Esophagus (tissue), 2 donors: ENCODE data around the gene N4BP2. TPM values are rescaled to one million over a fixed set of nuclear protein-coding genes. Genes with fewer than 3 reads are reported as not detected.
"Not testable (repeated sequence)": the region's sequence is repeated elsewhere in the genome, so short reads cannot be mapped to it uniquely, and the experiment has no call there.

Experiments used
- H3K27ac ChIP-seq, 2 donors: one replicate each; pipeline ENCODE4 v1.5.1; 2013; ENCODE audit warnings: low read depth in 2 of 2, mild to moderate bottlenecking in 2 of 2, inconsistent platforms in 1 of 2, low read length in 1 of 2, moderate library complexity in 1 of 2
- H3K27me3 ChIP-seq, 2 donors: one replicate each; pipeline ENCODE4 v1.6.1; 2013; ENCODE audit warnings: low read length in 2 of 2, control low read depth in 1 of 2, mild to moderate bottlenecking in 1 of 2; ENCODE audit not compliant: insufficient read depth in 2 of 2, control insufficient read depth in 1 of 2
- H3K36me3 ChIP-seq, 2 donors: one replicate each; pipeline ENCODE4 v1.6.1; 2013; ENCODE audit warnings: low read length in 1 of 2; ENCODE audit not compliant: control insufficient read depth in 2 of 2, insufficient read depth in 2 of 2
- H3K4me1 ChIP-seq, 2 donors: one replicate each; pipeline ENCODE4 v1.6.1; 2013; ENCODE audit warnings: low read length in 1 of 2; ENCODE audit not compliant: control insufficient read depth in 2 of 2, insufficient read depth in 2 of 2
- H3K4me3 ChIP-seq, 2 donors: one replicate each; pipeline ENCODE4 v1.5.1; 2013; ENCODE audit warnings: low read length in 2 of 2, mild to moderate bottlenecking in 2 of 2, low read depth in 1 of 2, moderate library complexity in 1 of 2
- H3K9me3 ChIP-seq, 2 donors: one replicate each; pipeline ENCODE4 v1.6.1; 2013; ENCODE audit warnings: mild to moderate bottlenecking in 2 of 2, low read depth in 1 of 2, low read length in 1 of 2, moderate library complexity in 1 of 2; ENCODE audit not compliant: control insufficient read depth in 2 of 2, insufficient read depth in 1 of 2
- WGBS, 2 donors: extraction: QIAGEN DNeasy Blood & Tissue Kit; methylation state at CpG; one replicate each; pipeline ENCODE4 v1.1.7; 2013; 5-methylcytosine and 5-hydroxymethylcytosine counted together
- polyA plus RNA-seq, 2 donors: library from polyadenylated mRNA; stranded (reverse); fragments of 200-250 nt; gene quantifications; one replicate each; pipeline ENCODE4 v1.2.3, GENCODE V29; 2013
- donor health status: healthy with polysubstance abuse.
- donor health status: Bipolar disorder and iron deficiency.

N4BP2 gene
- polyA plus RNA-seq, 2 donors: 1.2 to 1.8 TPM

DNA sequence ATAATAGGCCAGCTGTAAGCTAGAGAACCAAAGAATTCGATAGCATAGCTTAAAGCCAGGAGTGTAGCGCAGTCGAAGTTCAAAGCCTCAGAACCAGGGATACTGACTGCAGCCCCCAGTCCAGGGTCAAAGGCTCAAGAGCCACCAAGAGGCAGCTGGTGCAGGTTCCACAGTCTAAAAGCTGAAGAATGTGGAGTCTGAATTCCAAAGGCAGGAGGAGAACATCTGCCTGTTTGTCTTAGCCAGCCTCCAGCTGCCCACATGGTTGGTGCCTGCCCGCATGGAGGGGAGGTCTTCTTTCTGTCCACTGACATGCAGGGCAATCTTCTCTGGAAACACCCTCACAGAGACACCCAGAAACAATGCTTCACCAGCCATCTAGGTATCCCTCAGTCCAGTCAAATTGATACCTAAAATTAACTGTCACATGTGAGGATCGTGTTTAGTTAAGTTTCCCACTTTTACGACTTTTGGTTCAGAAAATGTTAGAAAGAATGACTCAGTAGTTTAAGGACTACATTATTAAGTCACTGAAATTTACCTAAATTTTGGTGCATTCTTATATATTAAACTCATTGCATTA, 87.4 kb downstream of the N4BP2 start:
- Histone ChIP-seq H3K9me3 (no peaks in the 10 kb centered on the region), H3K4me1 (no peaks in the 10 kb centered on the region), H3K4me3 (no peak overlapping the region), H3K36me3 (peaks cover 0 to 2% of the 10 kb centered on the region in 2 donors), H3K27ac (no peak overlapping the region), H3K27me3 (no peaks in the 10 kb centered on the region)
- WGBS, 2 donors: 84 to 87% methylated on average over 6 of the region's 6 CpGs

DNA sequence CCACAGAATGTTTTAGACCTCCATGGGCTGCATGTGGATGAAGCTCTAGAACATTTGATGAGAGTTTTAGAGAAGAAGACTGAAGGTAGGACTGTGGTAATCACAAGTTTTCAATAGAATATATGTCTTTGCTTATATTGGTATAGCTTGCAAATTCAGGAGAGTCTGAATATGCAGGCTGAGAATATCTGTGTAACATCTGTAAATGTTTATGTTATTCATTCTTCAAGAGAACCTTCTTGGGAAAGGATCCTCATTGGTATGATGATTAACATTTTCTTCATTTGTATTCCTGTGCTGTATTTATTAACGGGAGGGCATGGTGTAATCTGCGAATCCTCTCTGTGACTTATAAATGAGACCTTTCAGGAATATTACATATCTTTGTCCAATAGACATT, 88.1 kb downstream of the N4BP2 start:
- 68 to 92% methylated on average over 2 of the region's 2 CpGs for WGBS, 2 donors
- peaks cover 0 to 2% of the 10 kb centered on the region in 2 donors for H3K36me3 ChIP-seq
- no peak overlapping the region for H3K27ac ChIP-seq
- no peaks in the 10 kb centered on the region for H3K9me3 ChIP-seq
- H3K4me3 ChIP-seq: no peak overlapping the region
- H3K4me1 ChIP-seq: no peaks in the 10 kb centered on the region
- H3K27me3 ChIP-seq: no peaks in the 10 kb centered on the region

DNA sequence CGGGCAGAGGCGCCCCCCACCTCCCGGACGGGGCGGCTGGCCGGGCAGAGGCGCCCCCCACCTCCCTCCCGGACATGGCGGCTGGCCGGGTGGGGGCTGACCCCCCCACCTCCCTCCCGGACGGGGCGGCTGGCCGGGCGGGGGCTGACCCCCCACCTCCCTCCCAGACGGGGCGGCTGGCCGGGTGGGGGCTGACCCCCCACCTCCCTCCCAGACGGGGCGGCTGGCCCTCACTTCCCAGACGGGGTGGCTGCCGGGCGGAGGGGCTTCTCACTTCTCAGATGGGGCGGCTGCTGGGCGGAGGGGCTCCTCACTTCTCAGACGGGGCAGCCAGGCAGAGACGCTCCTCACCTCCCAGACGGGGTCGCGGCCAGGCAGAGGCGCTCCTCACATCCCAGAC, 90.8 kb downstream of the N4BP2 start:
- not testable (repeated sequence) for H3K27me3 ChIP-seq, H3K36me3 ChIP-seq, H3K4me1 ChIP-seq, H3K4me3 ChIP-seq, H3K9me3 ChIP-seq, H3K27ac ChIP-seq
- 95 to 100% methylated on average over 10 to 31 of the region's 31 CpGs for WGBS, 2 donors

DNA sequence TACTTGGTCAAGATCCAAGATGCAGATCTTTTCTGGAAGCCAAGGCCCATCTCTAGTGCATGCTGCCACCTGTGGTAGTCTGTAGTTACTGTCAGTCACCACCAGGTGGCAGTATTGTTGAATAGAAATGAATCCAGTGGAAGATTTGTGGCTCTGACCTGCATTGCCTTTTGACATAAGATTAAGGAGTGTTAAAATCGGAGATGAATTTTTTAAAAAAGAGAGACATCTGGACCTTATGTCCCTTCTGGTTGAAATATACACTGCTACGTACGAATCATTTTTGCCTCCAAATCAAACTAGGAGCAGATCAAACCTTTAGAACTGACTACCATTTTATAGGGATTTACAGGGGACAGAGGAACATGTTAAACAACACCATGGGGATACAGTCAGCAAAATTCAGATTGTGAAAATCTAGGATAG, 93.3 kb downstream of the N4BP2 start:
- Histone ChIP-seq H3K36me3 (no peaks in the 10 kb centered on the region), H3K4me1 (no peaks in the 10 kb centered on the region), H3K27me3 (no peaks in the 10 kb centered on the region), H3K27ac (no peak overlapping the region), H3K9me3 (no peaks in the 10 kb centered on the region), H3K4me3 (no peak overlapping the region)
- WGBS, 2 donors: 83 to 86% methylated on average over 3 of the region's 3 CpGs

DNA sequence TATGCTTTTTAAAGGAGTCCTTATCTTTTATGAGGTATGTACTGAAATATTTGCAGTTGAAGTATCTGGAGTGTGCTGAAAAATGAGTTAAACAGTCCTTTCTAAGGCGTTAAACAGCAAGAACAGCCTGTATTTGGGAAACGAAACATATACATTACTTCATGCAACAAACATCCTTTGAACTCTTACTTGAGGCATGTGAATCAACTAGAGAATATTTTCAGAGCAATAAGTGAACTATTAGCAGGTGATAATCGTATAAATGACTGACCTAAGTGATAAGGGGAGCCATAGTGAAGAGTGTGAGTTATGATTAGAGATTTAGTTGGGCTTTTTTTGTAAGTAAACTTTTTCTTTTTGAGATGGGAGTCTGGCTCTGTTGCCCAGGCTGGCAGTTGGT, 94.3 kb downstream of the N4BP2 start:
- WGBS, 2 donors: 84 to 88% methylated on average over 3 of the region's 3 CpGs
- H3K9me3 ChIP-seq: no peaks in the 10 kb centered on the region
- no peak overlapping the region for H3K4me3 ChIP-seq
- H3K36me3 ChIP-seq: no peaks in the 10 kb centered on the region
- no peak overlapping the region for H3K27ac ChIP-seq
- H3K27me3 ChIP-seq: no peaks in the 10 kb centered on the region
- H3K4me1 ChIP-seq: no peaks in the 10 kb centered on the region

DNA sequence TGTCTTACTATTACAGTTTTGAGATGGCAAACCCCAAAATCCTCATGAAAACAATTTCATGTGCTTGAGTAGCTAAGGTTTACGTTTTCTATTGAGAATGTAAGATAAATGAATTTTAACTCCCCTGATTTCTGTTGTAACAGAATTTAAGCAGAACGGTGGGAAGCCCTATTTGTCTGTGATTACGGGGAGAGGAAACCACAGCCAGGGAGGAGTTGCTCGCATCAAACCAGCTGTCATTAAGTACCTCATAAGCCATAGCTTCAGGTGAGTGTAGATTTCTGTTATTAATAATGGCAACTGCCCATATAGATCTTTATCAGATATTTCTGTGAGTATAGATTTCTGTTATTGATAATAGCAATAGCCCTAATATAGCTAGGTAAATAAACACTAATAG, 96.0 kb downstream of the N4BP2 start:
- Histone ChIP-seq H3K9me3 (no peaks in the 10 kb centered on the region), H3K27ac (no peak overlapping the region), H3K27me3 (no peaks in the 10 kb centered on the region), H3K36me3 (no peaks in the 10 kb centered on the region), H3K4me1 (no peaks in the 10 kb centered on the region), H3K4me3 (no peak overlapping the region)
- WGBS, 2 donors: 70 to 71% methylated on average over 4 of the region's 4 CpGs

DNA sequence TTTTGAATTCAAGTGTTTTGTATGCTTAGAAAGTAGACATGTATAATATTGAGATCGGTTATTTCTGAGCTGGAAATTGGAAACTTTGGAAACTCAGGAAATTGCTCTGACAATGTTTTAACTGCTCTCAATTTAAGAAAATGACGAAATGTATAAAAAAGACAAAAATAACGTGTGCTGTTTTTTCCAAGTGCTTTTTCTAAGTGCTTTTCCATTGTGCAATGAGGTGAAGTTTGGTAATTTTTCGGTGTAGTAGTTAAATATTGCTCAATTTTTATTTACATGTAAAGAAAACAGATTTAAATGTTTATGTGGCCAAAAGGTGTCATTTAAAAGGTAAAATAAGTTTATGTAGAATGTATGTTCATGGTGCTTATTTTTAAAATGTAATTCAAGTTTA, 100.8 kb downstream of the N4BP2 start:
- no peak overlapping the region for H3K27ac ChIP-seq
- H3K4me3 ChIP-seq: no peak overlapping the region
- no peaks in the 10 kb centered on the region for H3K36me3 ChIP-seq
- no peaks in the 10 kb centered on the region for H3K4me1 ChIP-seq
- 92 to 93% methylated on average over 4 of the region's 4 CpGs for WGBS, 2 donors
- H3K27me3 ChIP-seq: no peaks in the 10 kb centered on the region
- no peaks in the 10 kb centered on the region for H3K9me3 ChIP-seq

DNA sequence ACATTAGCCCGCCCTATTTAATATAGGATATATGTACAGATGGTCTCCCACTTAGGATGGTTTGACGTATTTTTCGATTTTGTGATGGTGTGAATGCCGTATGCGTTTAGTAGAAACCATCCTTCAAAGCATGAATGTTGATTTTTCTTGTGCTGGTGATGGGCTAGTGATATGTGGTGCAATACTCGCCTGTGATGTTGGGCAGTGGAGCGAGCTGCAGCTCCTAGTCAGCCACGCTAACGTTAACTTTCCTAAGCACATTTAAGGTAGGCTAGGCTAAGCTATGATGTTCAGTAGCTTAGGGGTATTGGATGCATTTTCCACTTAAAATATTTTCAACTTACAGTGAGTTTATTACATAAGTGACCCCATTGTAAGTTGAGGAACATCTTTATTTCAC, 103.6 kb downstream of the N4BP2 start:
- H3K36me3 ChIP-seq: no peaks in the 10 kb centered on the region
- H3K27ac ChIP-seq: no peak overlapping the region
- no peak overlapping the region for H3K4me3 ChIP-seq
- WGBS, 2 donors: 95 to 97% methylated on average over 9 of the region's 9 CpGs
- no peaks in the 10 kb centered on the region for H3K4me1 ChIP-seq
- H3K9me3 ChIP-seq: no peaks in the 10 kb centered on the region
- no peaks in the 10 kb centered on the region for H3K27me3 ChIP-seq

DNA sequence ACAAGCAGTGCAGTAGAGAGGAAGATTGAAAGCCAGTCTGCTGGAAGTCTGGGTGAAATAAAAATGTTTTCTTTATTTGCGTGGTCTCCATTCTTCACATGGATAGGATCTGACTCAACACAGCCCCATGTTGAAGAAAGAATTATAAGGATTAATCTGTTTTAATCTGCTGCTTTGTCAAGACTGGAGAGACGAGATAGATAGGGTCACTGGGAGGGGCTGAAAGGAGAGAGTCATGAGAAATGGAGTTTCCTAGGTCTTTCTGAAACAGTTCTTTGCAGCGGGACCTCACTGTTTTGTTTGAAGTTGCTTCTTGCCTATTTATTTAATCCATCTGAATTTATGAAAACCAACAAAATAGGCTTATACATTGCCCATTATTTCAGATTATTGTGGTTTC, 107.8 kb downstream of the N4BP2 start:
- no peaks in the 10 kb centered on the region for H3K4me1 ChIP-seq
- no peaks in the 10 kb centered on the region for H3K9me3 ChIP-seq
- H3K27ac ChIP-seq: no peak overlapping the region
- H3K36me3 ChIP-seq: no peaks in the 10 kb centered on the region
- H3K4me3 ChIP-seq: no peak overlapping the region
- 64 to 66% methylated on average over 3 of the region's 3 CpGs for WGBS, 2 donors
- H3K27me3 ChIP-seq: no peaks in the 10 kb centered on the region

DNA sequence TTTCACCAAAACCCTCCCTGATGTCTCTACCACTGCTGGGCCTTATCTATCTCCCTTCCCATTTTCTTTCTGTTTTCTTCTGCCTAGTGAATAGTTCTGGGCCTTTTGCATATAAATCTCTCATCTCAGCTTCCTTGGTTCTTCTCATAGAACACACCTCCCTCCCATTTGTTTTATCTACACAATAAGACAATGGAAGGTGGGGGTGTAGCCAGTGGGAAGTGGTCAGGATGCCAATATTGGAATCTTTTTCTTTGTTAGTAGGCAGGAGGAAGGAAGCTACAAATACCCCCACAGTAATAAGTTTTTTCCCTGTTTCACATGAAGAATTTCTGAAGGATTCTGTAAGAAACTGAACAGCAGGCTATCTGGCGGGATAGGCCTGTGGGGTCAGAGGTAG, 109.3 kb downstream of the N4BP2 start:
- no peaks in the 10 kb centered on the region for H3K36me3 ChIP-seq
- H3K4me3 ChIP-seq: no peak overlapping the region
- H3K4me1 ChIP-seq: no peaks in the 10 kb centered on the region
- H3K9me3 ChIP-seq: no peaks in the 10 kb centered on the region
- 92 to 100% methylated on average over 1 of the region's 1 CpG for WGBS, 2 donors
- no peaks in the 10 kb centered on the region for H3K27me3 ChIP-seq
- H3K27ac ChIP-seq: no peak overlapping the region
